ENCODE results near the gene CAPN7.

The CAPN7 gene

DNA sequence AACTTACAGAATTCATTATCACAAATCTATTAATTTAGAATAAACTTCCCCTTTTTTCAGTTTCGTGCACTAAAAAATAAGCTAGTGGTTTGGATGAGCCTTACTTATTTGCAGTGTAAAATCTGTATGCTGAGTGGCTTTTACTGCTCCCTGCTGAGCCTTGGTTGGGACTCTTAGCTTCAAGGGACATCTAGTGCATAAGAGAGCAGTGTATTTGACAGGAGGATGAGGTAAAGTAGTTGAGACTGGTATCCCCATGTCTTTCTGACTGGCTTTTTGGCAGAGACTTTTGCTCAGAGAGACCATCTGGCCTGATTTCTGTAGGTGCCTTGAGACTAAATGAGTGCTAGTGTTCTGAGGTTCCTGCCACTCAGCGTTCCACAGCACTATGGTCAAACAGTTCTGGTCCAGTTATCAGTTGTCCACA lies 11.8 kb downstream of the CAPN7 start (continued):
- TF ChIP-seq PATZ1 (CRISPR knock-in tag; IDR thresholded peaks at IDR 0.05; ENCODE audit: borderline replicate concordance), result no peak
- TF ChIP-seq ZNF565 (CRISPR knock-in tag; conservative IDR thresholded peaks at IDR 0.05; ENCODE audit: low read depth), result no peak
- no peak for TF ChIP-seq ISL1 (CRISPR knock-in tag; IDR thresholded peaks at IDR 0.05)
- no peak for TF ChIP-seq BACH2 (CRISPR knock-in tag; IDR thresholded peaks at IDR 0.05; ENCODE audit: borderline replicate concordance)
- TF ChIP-seq PPARA (CRISPR knock-in tag; IDR thresholded peaks at IDR 0.05; ENCODE audit: borderline replicate concordance), result no peak
- TF ChIP-seq ARNTL (CRISPR knock-in tag; IDR thresholded peaks at IDR 0.05; ENCODE audit: borderline replicate concordance, low read depth), result no peak
- TF ChIP-seq ZNF70 (CRISPR knock-in tag; IDR thresholded peaks at IDR 0.05), result no peak

DNA sequence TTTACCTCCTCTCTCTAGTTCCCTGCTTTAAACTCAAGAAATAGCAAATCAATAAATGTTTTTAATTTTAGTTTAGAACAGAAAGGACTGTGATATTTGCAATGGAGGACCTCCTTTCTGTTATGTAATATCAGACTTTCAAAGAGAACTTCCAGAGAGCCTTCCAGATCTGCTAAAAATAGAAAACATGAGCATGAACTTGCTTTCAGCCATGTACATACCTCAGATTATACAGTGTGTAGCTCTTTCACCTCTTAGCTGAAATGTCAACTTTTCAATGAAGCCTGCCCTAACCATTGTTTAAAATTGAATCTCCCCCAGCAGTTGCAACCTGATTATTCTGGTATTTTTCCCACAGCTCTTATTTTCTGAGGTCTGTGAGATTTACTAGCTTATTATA lies 12.6 kb downstream of the CAPN7 start:
- TF ChIP-seq OSR1 (CRISPR knock-in tag; IDR thresholded peaks at IDR 0.05), result no peak
- TF ChIP-seq ZFP30 (CRISPR knock-in tag; IDR thresholded peaks at IDR 0.05), result no peak
- no peak for TF ChIP-seq ISL1 (CRISPR knock-in tag; IDR thresholded peaks at IDR 0.05)
- no peak for TF ChIP-seq TCF4 (CRISPR knock-in tag; IDR thresholded peaks at IDR 0.05; ENCODE audit: borderline replicate concordance)
- TF ChIP-seq, protein P1, sequence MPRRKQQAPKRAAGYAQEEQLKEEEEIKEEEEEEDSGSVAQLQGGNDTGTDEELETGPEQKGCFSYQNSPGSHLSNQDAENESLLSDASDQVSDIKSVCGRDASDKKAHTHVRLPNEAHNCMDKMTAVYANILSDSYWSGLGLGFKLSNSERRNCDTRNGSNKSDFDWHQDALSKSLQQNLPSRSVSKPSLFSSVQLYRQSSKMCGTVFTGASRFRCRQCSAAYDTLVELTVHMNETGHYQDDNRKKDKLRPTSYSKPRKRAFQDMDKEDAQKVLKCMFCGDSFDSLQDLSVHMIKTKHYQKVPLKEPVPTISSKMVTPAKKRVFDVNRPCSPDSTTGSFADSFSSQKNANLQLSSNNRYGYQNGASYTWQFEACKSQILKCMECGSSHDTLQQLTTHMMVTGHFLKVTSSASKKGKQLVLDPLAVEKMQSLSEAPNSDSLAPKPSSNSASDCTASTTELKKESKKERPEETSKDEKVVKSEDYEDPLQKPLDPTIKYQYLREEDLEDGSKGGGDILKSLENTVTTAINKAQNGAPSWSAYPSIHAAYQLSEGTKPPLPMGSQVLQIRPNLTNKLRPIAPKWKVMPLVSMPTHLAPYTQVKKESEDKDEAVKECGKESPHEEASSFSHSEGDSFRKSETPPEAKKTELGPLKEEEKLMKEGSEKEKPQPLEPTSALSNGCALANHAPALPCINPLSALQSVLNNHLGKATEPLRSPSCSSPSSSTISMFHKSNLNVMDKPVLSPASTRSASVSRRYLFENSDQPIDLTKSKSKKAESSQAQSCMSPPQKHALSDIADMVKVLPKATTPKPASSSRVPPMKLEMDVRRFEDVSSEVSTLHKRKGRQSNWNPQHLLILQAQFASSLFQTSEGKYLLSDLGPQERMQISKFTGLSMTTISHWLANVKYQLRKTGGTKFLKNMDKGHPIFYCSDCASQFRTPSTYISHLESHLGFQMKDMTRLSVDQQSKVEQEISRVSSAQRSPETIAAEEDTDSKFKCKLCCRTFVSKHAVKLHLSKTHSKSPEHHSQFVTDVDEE (CRISPR knock-in tag; IDR thresholded peaks at IDR 0.05), result no peak
- no peak for TF ChIP-seq SNAI2 (CRISPR knock-in tag; IDR thresholded peaks at IDR 0.05)
- TF ChIP-seq CSRNP3 (CRISPR knock-in tag; IDR thresholded peaks at IDR 0.05), result no peak
- no peak for TF ChIP-seq ZNF70 (CRISPR knock-in tag; IDR thresholded peaks at IDR 0.05)
- ATAC-seq, result no peak

GRCh38 chr3:15220056-15220455 lies 14.0 kb downstream of the CAPN7 start:
- no peak for TF ChIP-seq ARNTL (CRISPR knock-in tag; IDR thresholded peaks at IDR 0.05; ENCODE audit: borderline replicate concordance, low read depth)
- TF ChIP-seq TCF4 (CRISPR knock-in tag; IDR thresholded peaks at IDR 0.05; ENCODE audit: borderline replicate concordance), result no peak
- no peak for TF ChIP-seq CSDC2 (CRISPR knock-in tag; IDR thresholded peaks at IDR 0.05)
- TF ChIP-seq ESRRG (CRISPR knock-in tag; IDR thresholded peaks at IDR 0.05), result no peak
- TF ChIP-seq BACH2 (CRISPR knock-in tag; IDR thresholded peaks at IDR 0.05; ENCODE audit: borderline replicate concordance), result no peak
- ATAC-seq, result no peak

- no peak for ATAC-seq
- no peak for TF ChIP-seq ZNF565 (CRISPR knock-in tag; conservative IDR thresholded peaks at IDR 0.05; ENCODE audit: low read depth)
- TF ChIP-seq CSRNP3 (CRISPR knock-in tag; IDR thresholded peaks at IDR 0.05), result no peak
- TF ChIP-seq ESRRG (CRISPR knock-in tag; IDR thresholded peaks at IDR 0.05), result no peak
- TF ChIP-seq ZC3H10 (CRISPR knock-in tag; IDR thresholded peaks at IDR 0.05), result no peak
- TF ChIP-seq ZNF8 (CRISPR knock-in tag; IDR thresholded peaks at IDR 0.05), result no peak
- TF ChIP-seq SNAI2 (CRISPR knock-in tag; IDR thresholded peaks at IDR 0.05), result no peak
- no peak for TF ChIP-seq TCF4 (CRISPR knock-in tag; IDR thresholded peaks at IDR 0.05; ENCODE audit: borderline replicate concordance)
- TF ChIP-seq BACH2 (CRISPR knock-in tag; IDR thresholded peaks at IDR 0.05; ENCODE audit: borderline replicate concordance), result no peak
- no peak for TF ChIP-seq ISL1 (CRISPR knock-in tag; IDR thresholded peaks at IDR 0.05)
- no peak for TF ChIP-seq ZFP30 (CRISPR knock-in tag; IDR thresholded peaks at IDR 0.05)
- no peak for TF ChIP-seq CSDC2 (CRISPR knock-in tag; IDR thresholded peaks at IDR 0.05)
- TF ChIP-seq, protein P2, sequence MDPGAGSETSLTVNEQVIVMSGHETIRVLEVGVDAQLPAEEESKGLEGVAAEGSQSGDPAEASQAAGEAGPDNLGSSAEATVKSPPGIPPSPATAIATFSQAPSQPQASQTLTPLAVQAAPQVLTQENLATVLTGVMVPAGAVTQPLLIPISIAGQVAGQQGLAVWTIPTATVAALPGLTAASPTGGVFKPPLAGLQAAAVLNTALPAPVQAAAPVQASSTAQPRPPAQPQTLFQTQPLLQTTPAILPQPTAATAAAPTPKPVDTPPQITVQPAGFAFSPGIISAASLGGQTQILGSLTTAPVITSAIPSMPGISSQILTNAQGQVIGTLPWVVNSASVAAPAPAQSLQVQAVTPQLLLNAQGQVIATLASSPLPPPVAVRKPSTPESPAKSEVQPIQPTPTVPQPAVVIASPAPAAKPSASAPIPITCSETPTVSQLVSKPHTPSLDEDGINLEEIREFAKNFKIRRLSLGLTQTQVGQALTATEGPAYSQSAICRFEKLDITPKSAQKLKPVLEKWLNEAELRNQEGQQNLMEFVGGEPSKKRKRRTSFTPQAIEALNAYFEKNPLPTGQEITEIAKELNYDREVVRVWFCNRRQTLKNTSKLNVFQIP (CRISPR knock-in tag; IDR thresholded peaks at IDR 0.05; ENCODE audit: borderline replicate concordance, low read depth), result no peak
- no peak for TF ChIP-seq TOX (CRISPR knock-in tag; IDR thresholded peaks at IDR 0.05; ENCODE audit: borderline replicate concordance)
- TF ChIP-seq PPARA (CRISPR knock-in tag; IDR thresholded peaks at IDR 0.05; ENCODE audit: borderline replicate concordance), result no peak
- TF ChIP-seq ZNF70 (CRISPR knock-in tag; IDR thresholded peaks at IDR 0.05), result no peak
- TF ChIP-seq GLIS3 (CRISPR knock-in tag; IDR thresholded peaks at IDR 0.05), result no peak
- TF ChIP-seq ZFP3 (CRISPR knock-in tag; IDR thresholded peaks at IDR 0.05), result no peak
- TF ChIP-seq OSR1 (CRISPR knock-in tag; IDR thresholded peaks at IDR 0.05), result no peak
Observed at GRCh38 chr3:15220661-15221060, 14.6 kb downstream of the CAPN7 start.

Measured in SK-N-SH treated with all-trans-retinoic acid at 6 μM for 48 hours (cell line).